ENCODE data around the gene IMMP1L. TPM values are rescaled to one million over a fixed set of nuclear protein-coding genes. Genes with fewer than 3 reads are reported as not detected.
"Not testable (repeated sequence)": the region's sequence is repeated elsewhere in the genome, so short reads cannot be mapped to it uniquely, and the experiment has no call there.

IMMP1L gene, protein sequence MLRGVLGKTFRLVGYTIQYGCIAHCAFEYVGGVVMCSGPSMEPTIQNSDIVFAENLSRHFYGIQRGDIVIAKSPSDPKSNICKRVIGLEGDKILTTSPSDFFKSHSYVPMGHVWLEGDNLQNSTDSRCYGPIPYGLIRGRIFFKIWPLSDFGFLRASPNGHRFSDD
- total RNA-seq = 12.5 TPM

- ATAC-seq = peak; percentile 100
Observed at GRCh38 chr11:31509429-31510345, at the start of gene IMMP1L, which contains the start of gene ELP4. Gene IMMP1L, minus strand, starts transcription at chr11:31509622. Its CDS starts 46,346 bp downstream, at chr11:31463276. Gene ELP4, plus strand, starts transcription at chr11:31509767. Its CDS starts 18 bp downstream, at chr11:31509785.

GRCh38 chr11:31558001-31558400 lies 48.6 kb upstream of the IMMP1L start:
- ATAC-seq = no peak

GRCh38 chr11:31555938-31556337 lies 46.5 kb upstream of the IMMP1L start:
- no peak for ATAC-seq

- no peak for ATAC-seq
Observed at GRCh38 chr11:31542862-31543261, 33.4 kb upstream of the IMMP1L start.

- ATAC-seq = no peak
Observed at GRCh38 chr11:31535479-31535878, 26.1 kb upstream of the IMMP1L start.

GRCh38 chr11:31531293-31531692 lies 21.9 kb upstream of the IMMP1L start:
- no peak for ATAC-seq

DNA sequence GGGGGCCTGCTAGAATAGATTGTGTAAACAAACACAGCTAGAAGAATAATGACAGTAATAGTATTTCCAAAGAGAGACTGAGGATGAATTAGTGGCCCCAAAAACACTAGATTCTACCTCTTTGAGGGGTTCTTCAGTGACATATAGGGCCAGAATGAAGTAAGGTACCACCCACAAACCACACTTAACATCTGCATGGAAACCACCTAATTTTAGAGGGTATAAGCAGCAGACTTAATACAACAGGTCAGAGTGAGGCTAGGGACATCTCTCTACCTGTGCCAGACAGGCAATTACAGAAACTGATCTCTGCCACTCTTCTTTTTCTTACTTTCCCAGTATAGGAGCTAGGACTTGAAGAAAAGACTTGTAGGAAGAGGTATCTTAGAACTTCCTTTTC lies 20.3 kb upstream of the IMMP1L start:
- ATAC-seq = no peak

DNA sequence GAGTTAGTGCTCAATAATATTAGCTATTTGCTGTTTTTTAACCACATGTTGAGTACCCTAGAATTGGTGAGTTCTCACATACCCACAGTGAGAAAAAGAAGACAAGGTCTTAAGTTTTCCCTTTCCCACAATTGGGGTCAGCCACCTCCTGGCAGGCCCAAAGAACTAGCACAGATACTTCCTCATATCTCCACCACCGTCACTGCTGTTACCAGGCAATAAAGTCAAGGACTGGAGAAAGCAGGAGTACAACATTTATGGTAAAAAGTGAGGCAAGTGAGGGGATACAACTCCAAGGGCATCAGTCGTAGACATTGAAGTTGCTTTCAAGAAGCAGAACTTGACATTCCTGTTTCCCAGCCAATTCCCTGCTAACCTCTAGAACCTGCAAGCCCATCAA lies 19.8 kb upstream of the IMMP1L start:
- ATAC-seq = no peak

DNA sequence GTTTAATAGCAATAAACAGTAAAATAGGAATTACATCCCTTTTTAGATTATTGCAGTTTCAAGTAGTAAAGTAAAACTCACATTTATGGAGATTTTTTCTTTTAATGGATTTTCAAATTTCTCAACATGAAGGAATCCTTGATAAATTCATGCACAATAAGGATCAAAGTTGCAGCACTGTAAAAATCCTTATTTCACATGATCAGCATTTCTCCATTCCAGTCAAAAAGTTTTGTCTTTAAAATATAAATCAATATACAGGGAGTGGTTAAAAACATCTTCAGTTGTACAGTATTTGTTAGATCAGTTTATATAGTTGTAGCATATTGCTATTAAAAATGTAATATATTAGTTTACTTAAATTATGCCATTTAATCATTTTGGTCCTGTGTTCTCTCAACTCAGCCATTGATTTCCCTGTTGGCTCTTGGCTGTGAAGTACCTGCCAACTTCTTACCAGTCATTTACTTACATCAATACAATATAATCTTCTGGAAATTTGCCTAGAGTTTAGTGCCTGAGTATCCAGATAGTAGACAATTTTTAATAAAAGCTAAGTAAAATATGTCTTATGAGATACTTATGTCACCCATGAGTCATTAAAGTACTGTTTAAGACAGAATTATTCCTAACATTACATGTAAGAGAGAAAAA lies 12.2 kb upstream of the IMMP1L start:
- no peak for ATAC-seq

GRCh38 chr11:31512117-31512516 lies 2.7 kb upstream of the IMMP1L start:
- no peak for ATAC-seq

GRCh38 chr11:31509051-31509428 lies 382 bp downstream of the IMMP1L start:
- ATAC-seq = no peak

DNA sequence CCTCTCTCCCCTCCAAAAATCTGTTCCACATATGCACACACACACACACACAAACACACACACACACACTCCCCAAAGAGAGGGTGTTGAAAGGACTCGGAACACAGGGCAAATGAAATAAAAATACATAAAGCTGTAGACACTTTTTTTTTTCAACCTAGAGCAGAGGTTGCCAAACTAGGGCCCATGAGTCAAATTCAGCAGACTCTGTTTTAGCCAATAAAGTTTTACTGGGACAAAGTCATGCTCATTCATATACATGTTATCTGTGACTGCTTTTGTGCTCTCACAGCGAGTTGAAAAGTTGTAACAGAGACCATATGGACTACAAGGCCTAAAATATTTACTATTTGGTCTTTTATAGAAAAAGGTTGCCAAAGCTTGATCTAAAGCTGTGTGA lies 8.9 kb downstream of the IMMP1L start:
- ATAC-seq = no peak

DNA sequence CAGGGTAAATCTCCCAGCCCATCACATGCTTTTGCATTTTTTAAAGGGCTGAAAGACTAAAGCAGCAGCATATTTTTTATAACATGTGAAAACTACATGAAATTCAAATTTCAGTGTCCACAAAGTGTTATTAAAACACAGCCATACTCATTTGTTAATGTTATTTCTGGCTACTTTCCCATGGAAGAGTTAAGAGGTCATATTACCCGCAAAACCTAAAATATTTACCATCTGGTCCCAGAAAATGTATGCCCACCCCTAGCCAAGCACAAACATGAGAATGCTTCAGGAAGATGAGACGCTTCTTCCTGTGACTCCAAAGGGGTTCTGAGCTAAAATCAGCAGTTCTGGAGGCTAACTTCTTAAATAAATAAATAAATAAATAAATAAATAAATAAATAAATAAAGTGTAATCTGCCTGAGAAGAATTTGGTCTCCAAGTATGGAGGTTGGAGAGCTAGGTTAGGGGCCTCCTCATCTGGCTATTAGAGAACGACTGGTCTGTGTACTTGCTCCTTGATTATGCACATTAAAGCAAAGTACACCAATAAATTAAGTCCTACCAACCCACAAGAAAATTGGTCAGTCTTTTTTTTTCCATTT lies 9.7 kb downstream of the IMMP1L start:
- no peak for ATAC-seq

- ATAC-seq = not testable (repeated sequence)
Observed at GRCh38 chr11:31493762-31494161, 15.7 kb downstream of the IMMP1L start.

DNA sequence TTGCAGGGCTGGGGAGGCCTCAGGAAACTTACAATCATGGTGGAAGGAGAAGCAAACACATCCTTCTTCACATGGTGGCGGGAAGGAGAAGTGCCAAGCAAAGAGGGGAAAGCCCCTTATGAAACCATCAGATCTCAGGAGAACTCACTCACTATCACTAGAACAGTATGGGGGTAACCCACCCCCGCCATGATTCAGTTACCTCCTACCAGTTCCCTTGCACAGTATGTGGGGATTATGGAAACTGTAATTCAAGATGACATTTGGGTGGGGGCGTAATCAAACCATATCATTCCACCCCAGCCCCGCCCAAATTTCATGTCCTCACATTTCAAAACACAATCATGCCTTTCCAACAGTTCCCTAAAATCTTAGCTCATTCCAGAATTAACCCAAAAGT lies 16.2 kb downstream of the IMMP1L start:
- no peak for ATAC-seq

GRCh38 chr11:31492320-31492913 lies 17.0 kb downstream of the IMMP1L start:
- no peak for ATAC-seq

- ATAC-seq = no peak
Observed at GRCh38 chr11:31487848-31488247, 21.6 kb downstream of the IMMP1L start.

DNA sequence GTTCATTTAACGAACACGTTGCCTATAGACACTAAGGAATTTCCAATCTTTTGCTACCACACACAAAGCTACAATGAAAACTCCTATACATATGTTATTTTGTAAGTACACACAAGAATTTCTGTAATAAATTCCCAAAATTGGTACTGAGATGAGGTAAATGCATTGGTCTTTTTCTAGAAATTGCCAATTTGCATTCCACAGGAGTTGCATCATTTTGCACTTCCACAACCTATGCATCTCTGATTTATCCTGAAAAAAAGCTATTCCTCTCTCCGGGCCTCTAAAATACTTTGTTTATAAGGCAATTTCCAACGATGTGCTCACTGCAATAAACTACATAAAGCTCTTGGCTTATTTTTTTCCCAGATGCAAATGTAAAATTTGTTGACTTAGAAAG lies 24.9 kb downstream of the IMMP1L start:
- ATAC-seq = no peak

GRCh38 chr11:31480930-31481329 lies 28.5 kb downstream of the IMMP1L start:
- ATAC-seq = no peak

GRCh38 chr11:31479066-31479465 lies 30.4 kb downstream of the IMMP1L start:
- ATAC-seq = no peak

- no peak for ATAC-seq
Observed at GRCh38 chr11:31478223-31478590, 31.2 kb downstream of the IMMP1L start.

- ATAC-seq = no peak
Observed at GRCh38 chr11:31477528-31478222, 31.7 kb downstream of the IMMP1L start.
